Measurements from ENCODE around the gene PRKG1. TPM values are rescaled to one million over a fixed set of nuclear protein-coding genes. Genes with fewer than 3 reads are reported as not detected.

PRKG1 gene
- total and polyA plus RNA-seq, 2 of the 4 experiments (the other 2 are of a cell fraction): 3.5 to 18.3 TPM

GRCh38 chr10:51367694-51368093 is 293.4 kb downstream of the PRKG1 start:
- Histone ChIP-seq H2BK120ac (ENCODE audit: low read depth, low read length) (no peak overlapping the region), H3K9me3 (ENCODE audit: control insufficient read depth, insufficient read depth, low read length) (no peaks in the 10 kb centered on the region), H3K27ac (ENCODE audit: insufficient read depth, low read length) (no peak overlapping the region), H3K79me1 (ENCODE audit: low read depth in 1 of 2, low read length in 2 of 2) (peaks cover 7 to 8% of the 10 kb centered on the region in 2 experiments; a peak in 3 of 4 replicates), H2AFZ (replicated peaks; ENCODE audit: low read length, poor library complexity) (no peak overlapping the region), H3K4me1 (ENCODE audit: control insufficient read depth, insufficient read depth, low read length) (no peaks in the 10 kb centered on the region), H3K9me1 (ENCODE audit: insufficient read depth, low read length) (0 out of 2 replicates have a peak, but pooled peaks cover 2% of the 10 kb centered on the region), H4K5ac (ENCODE audit: low read depth, low read length) (no peak overlapping the region), H2BK20ac (ENCODE audit: low read depth, low read length) (no peak overlapping the region), H3K56ac (ENCODE audit: extremely low read depth, insufficient read depth, low read length) (no peak overlapping the region), H2AK5ac (ENCODE audit: low read depth, low read length) (no peak overlapping the region), H4K8ac (ENCODE audit: low read depth in 2 of 2, low read length in 2 of 2) (no peak overlapping the region), H4K91ac (ENCODE audit: insufficient read depth, low read depth, low read length) (no peak overlapping the region), H3K18ac (ENCODE audit: low read depth, low read length) (no peak overlapping the region), H4K20me1 (ENCODE audit: insufficient read depth, low read length) (no peaks in the 10 kb centered on the region), H3K4me2 (ENCODE audit: low read depth, low read length) (no peak overlapping the region), H2BK5ac (ENCODE audit: low read depth, low read length, poor library complexity, severe bottlenecking) (no peak overlapping the region), H3K36me3 (ENCODE audit: control insufficient read depth, insufficient read depth, low read length) (no peaks in the 10 kb centered on the region), H2AK9ac (replicated peaks; ENCODE audit: low read depth, low read length, poor library complexity) (no peak overlapping the region), H3K27me3 (ENCODE audit: control insufficient read depth, insufficient read depth, low read length) (no peaks in the 10 kb centered on the region), H3K9ac (ENCODE audit: low read depth, low read length) (no peak overlapping the region), H3K4ac (ENCODE audit: low read depth, low read length) (no peak overlapping the region), H3K23ac (ENCODE audit: low read depth, low read length) (no peak overlapping the region), H2BK15ac (ENCODE audit: low read depth, low read length) (no peak overlapping the region), H3K4me3 (ENCODE audit: insufficient read depth, low read depth, low read length) (no peak overlapping the region), H3K14ac (replicated peaks; ENCODE audit: low read depth, low read length) (no peak overlapping the region)
- BruUV-seq (replicated peaks): no TSS peak
- WGBS, 2 experiments (ENCODE audit: extremely low coverage in 2 of 2, insufficient read length in 1 of 2): no CpG with 5 or more reads among the region's 1 CpG
- ATAC-seq (ENCODE audit: low read depth) (no peak), DNase-seq (no peak)
- POLR2A ChIA-PET (ENCODE audit: unreplicated experiment): no interaction called here
- dilution Hi-C loops (cut with HindIII; ENCODE audit: low sequenced_read_pairs, unreplicated experiment) (no loop called here), intact Hi-C loops (cut with micrococcal nuclease) (no loop called here), in situ Hi-C loops (cut with MboI; ENCODE audit: low sequenced_read_pairs) (no loop called here)
- CTCF ChIA-PET: no interaction called here
- TF ChIP-seq CHD1 (IDR thresholded peaks at IDR 0.05; ENCODE audit: low read depth, low read length): no peak
